Thoracic aorta (tissue), 2 donors: ENCODE data around the gene CNTNAP2. TPM values are rescaled to one million over a fixed set of nuclear protein-coding genes. Genes with fewer than 3 reads are reported as not detected.
"Not testable (repeated sequence)": the region's sequence is repeated elsewhere in the genome, so short reads cannot be mapped to it uniquely, and the experiment has no call there.

Source experiments
- ATAC-seq: fragments of 150-250 bp; one replicate; pipeline ENCODE4 v1.8.0; 2017; ENCODE audit warnings: low read depth; ENCODE audit not compliant: insufficient number of reproducible peaks, low FRiP score
- DNase-seq: peaks from one replicate; pipeline ENCODE4 v3.0.0-alpha.2; 2020; ENCODE audit warnings: low spot score
- H3K27ac ChIP-seq, 2 donors: fragments of 200-600 bp; sonication (generic); 1 replicate in 1 of 2; 2 replicates in 1 of 2; pipeline ENCODE4 v1.5.1; 2016; ENCODE audit warnings: mild to moderate bottlenecking in 2 of 2, moderate library complexity in 2 of 2
- H3K27me3 ChIP-seq: fragments of 200-600 bp; sonication (generic); replicated peaks from 2 replicates; pipeline ENCODE4 v1.6.0; 2016; ENCODE audit warnings: mild to moderate bottlenecking; ENCODE audit not compliant: insufficient read depth
- H3K36me3 ChIP-seq: fragments of 200-600 bp; sonication (generic); one replicate; pipeline ENCODE4 v1.5.1; 2016
- H3K4me1 ChIP-seq, 2 donors: fragments of 200-600 bp; sonication (generic); 1 replicate in 1 of 2; 2 replicates in 1 of 2; pipeline versions ENCODE4 v1.5.1 to v1.6.0; 2016; ENCODE audit warnings: low read depth in 2 of 2, mild to moderate bottlenecking in 1 of 2; ENCODE audit not compliant: control insufficient read depth in 1 of 2
- H3K4me3 ChIP-seq: fragments of 200-600 bp; sonication (generic); 2 replicates; pipeline ENCODE4 v1.5.1; 2016; ENCODE audit warnings: mild to moderate bottlenecking
- H3K9me3 ChIP-seq: fragments of 200-600 bp; sonication (generic); 2 replicates; pipeline ENCODE4 v1.5.1; 2016
- total RNA-seq, 2 donors: library from RNA; depleted of rRNA; stranded (reverse); fragments of >200 nt; gene quantifications; one replicate each; pipeline versions ENCODE4 v1.1.0 to v1.2.3, GENCODE V29; 2016
- TF ChIP-seq, protein P1 (sequence below): fragments of 200-600 bp; sonication (generic); IDR thresholded peaks from one replicate; pipeline ENCODE4 v1.5.1; 2019; ENCODE audit warnings: antibody characterized with exemption

CNTNAP2 gene
- total RNA-seq, 2 donors from 2014 or later, result not detected

DNA sequence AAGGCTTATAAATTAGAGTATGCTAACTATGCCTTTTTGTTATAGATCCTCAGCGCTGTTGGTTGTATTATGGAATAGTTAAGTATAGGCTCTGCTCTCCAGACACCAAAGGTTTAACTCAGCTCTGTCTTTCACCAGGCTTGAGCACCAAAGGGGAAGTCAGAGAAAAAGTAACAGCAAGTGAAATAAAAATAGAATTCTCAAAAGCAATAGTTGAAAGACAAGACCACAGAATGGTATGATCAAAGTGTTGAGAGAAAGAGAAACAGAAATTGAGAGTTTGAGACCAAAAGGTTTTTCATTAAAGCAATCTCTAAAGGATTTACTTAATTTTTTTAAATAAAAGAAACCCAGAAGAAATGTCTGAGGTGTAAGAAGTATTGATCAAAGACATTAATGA is 1944.1 kb downstream of the CNTNAP2 start:
- ATAC-seq, result no peak
- Histone ChIP-seq H3K36me3 (no peaks in the 10 kb centered on the region), H3K9me3 (no peaks in the 10 kb centered on the region), H3K4me3 (no peak overlapping the region), H3K4me1 (no peaks in the 10 kb centered on the region), H3K27ac (no peak overlapping the region), H3K27me3 (no peaks in the 10 kb centered on the region)
- no peak for DNase-seq
- TF ChIP-seq, protein P1, sequence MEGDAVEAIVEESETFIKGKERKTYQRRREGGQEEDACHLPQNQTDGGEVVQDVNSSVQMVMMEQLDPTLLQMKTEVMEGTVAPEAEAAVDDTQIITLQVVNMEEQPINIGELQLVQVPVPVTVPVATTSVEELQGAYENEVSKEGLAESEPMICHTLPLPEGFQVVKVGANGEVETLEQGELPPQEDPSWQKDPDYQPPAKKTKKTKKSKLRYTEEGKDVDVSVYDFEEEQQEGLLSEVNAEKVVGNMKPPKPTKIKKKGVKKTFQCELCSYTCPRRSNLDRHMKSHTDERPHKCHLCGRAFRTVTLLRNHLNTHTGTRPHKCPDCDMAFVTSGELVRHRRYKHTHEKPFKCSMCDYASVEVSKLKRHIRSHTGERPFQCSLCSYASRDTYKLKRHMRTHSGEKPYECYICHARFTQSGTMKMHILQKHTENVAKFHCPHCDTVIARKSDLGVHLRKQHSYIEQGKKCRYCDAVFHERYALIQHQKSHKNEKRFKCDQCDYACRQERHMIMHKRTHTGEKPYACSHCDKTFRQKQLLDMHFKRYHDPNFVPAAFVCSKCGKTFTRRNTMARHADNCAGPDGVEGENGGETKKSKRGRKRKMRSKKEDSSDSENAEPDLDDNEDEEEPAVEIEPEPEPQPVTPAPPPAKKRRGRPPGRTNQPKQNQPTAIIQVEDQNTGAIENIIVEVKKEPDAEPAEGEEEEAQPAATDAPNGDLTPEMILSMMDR, result no peak

DNA sequence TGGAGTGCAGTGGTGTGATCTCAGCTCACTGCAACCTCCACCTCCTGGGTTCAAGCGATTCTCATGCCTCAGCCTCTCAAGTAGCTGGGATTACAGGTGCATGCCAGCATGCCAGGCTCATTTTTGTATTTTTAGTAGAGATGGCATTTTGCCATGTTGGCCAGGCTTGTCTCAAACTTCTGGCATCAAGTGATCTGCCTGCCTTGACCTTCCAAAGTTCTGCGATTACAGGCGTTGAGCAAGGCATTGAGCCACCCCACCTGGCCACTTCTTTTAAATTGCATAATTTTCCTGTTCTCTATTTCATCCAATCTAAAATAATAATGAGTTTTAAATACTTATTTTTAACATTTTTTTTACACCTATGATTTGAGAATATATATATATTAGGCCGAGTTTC is 1961.5 kb downstream of the CNTNAP2 start:
- ATAC-seq, H3K9me3 ChIP-seq: not testable (repeated sequence)

DNA sequence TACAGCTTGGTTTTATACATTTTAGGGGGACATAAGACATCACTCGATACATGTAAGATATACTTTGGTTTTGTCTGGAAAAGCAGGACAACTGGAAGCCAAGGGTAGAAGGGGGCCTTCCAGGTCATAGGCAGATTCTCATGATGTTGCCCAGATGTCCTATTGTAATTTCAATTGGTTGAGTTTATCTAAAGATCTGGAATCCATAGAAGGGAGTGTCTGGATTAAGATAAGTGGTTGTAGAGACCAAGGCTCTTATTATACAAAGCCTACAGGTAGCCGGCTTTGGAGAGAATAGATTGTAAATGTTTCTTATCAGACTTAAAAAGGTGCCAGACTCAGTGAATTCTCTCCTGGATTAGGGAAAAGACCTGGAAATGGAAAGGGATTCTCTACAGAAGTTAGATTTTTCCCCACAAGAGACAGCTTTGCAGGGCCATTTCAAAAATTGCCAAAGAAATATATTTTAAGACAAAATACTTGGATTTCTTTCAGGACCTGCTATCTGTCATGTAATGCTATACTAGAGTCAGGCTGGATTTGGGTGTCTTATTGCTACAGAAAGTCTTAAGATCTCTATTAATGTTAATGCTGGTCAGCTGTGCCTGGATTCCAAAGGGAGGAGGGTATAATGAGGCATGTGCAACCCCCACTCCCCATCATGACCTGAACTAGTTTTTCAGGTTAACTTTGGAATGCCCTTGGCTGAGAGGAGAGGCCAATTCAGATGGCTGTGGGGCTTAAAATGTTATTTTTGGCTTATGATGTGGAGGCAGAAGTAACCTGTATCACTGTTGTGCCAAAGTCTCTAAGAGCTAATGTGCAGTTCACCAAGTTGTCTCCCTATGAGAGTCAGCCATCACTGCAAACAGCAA is 1962.8 kb downstream of the CNTNAP2 start:
- H3K4me1 ChIP-seq, result peaks cover 2 to 15% of the 10 kb centered on the region in 2 donors
- TF ChIP-seq, protein P1, result no peak
- H3K36me3 ChIP-seq, result no peaks in the 10 kb centered on the region

More for the DNA sequence above, 1961.5 kb downstream of the CNTNAP2 start:
- not testable (repeated sequence) for H3K4me3 ChIP-seq, H3K27ac ChIP-seq, H3K27me3 ChIP-seq, H3K4me1 ChIP-seq, DNase-seq, H3K36me3 ChIP-seq

DNA sequence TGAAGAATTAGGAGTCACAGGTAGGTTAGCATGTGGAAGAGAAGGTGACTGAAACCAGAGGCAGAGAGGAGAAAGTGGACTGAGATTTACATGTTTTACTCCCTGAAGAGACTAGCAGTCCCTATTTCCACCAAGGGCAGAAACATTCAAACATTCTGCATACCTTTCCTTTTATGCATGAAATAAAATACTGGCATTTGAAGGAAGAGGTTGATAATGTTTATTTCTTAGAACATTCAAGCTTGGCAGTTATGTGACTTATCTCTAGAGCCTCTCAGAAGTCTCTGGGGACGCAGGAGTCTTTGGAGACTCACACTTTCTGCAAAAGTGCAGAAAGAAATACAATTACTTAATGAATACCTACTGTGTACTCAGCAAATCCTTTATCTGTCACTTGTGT is 1966.8 kb downstream of the CNTNAP2 start:
- DNase-seq (no peak), ATAC-seq (no peak)
- Histone ChIP-seq H3K4me3 (no peak overlapping the region), H3K4me1 (peaks cover 0 to 10% of the 10 kb centered on the region in 2 donors), H3K27ac (no peak overlapping the region), H3K9me3 (no peaks in the 10 kb centered on the region), H3K36me3 (no peaks in the 10 kb centered on the region), H3K27me3 (no peaks in the 10 kb centered on the region)
- TF ChIP-seq, protein P1, result no peak

More for the DNA sequence above, 1962.8 kb downstream of the CNTNAP2 start:
- H3K9me3 ChIP-seq, result no peaks in the 10 kb centered on the region
- H3K27me3 ChIP-seq, result no peaks in the 10 kb centered on the region
- H3K27ac ChIP-seq, result no peak overlapping the region
- H3K4me3 ChIP-seq, result no peak overlapping the region
- ATAC-seq (no peak), DNase-seq (no peak)

DNA sequence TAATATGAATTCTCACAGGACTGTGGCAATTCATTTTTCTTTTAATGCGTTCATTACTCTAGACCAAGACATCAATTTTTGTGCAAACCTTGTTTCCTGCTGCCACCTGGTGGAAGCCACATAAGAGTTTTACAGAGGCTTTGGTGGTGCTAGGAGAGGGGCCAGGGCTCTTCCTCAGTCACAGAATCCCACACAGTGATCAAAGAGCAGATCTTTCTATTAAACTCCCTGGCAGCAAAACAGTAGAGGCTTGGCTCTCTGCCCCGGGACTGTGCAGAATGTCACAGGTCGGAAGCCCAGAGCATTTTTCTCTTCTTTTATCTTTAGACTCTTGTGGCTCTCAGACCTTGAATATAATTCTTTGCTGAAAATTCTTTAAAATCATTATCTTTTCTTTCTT is 1967.5 kb downstream of the CNTNAP2 start:
- Histone ChIP-seq H3K27me3 (no peaks in the 10 kb centered on the region), H3K9me3 (no peaks in the 10 kb centered on the region), H3K4me1 (peaks cover 0 to 9% of the 10 kb centered on the region in 2 donors), H3K36me3 (no peaks in the 10 kb centered on the region), H3K4me3 (peak overlapping the region; percentile 2), H3K27ac (no peak overlapping the region)
- no peak for DNase-seq
- TF ChIP-seq, protein P1, result peak; percentile 52
- no peak for ATAC-seq
